AG09319 (cell line): ENCODE measurements around the gene SORL1.
A peak's percentile ranks its signal among the peaks of the same experiment; 100 is the strongest.

Experiments used
- DNase-seq: peaks from one replicate; pipeline ENCODE4 v3.0.0-alpha.2; 2010; ENCODE audit warnings: low read depth; ENCODE audit errors: extremely low read depth
- CTCF ChIP-seq: IDR thresholded peaks from 2 replicates; pipeline ENCODE4 v1.5.1; 2011; ENCODE audit warnings: low read depth, mild to moderate bottlenecking, inconsistent platforms, low read length, moderate library complexity

Gene SORL1

GRCh38 chr11:121592708-121593107 is 140.6 kb downstream of the SORL1 start:
- DNase-seq, result no peak
- no peak for TF ChIP-seq CTCF

- DNase-seq, result peak; percentile 98
- no peak for TF ChIP-seq CTCF
These were observed 143.6 kb downstream of the SORL1 start for GRCh38 chr11:121595717-121596161.

GRCh38 chr11:121596195-121597155 is 144.4 kb downstream of the SORL1 start:
- no peak for DNase-seq
- no peak for TF ChIP-seq CTCF

DNA sequence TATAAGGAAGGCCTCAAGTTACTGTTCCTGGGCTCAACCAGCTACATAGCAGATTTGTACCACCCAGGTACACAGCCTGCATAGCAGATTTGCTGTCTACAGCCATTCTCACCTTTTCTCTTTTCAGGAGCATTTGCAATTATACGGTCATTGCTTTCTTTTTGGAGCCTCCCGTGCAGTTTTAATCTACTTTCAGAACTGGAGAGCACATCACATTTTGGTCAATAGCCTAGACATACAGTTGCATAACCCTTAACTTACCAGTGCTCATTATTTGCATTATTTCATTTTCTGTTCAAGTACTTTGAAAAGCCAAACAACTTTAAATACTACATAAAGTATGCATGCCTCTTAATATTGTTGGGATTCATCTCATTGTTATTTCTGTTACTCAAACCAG is 151.2 kb downstream of the SORL1 start:
- no peak for TF ChIP-seq CTCF
- no peak for DNase-seq

DNA sequence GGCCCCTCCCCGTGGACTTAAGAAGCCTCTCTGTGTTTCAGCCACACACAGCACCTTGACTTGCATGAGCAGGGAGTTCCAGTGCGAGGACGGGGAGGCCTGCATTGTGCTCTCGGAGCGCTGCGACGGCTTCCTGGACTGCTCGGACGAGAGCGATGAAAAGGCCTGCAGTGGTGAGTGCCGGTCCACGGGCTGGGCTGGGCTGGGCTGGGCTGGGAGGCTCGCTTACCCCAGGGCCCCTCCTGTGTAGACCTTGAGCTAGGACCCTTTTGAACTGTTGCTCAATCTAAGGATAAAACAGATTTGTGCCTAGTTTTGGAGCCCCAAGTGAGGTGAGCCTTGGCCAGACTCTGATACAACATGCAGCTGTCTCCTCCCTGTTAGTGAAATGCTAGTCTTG is 152.0 kb downstream of the SORL1 start:
- TF ChIP-seq CTCF, result no peak
- no peak for DNase-seq

GRCh38 chr11:121606354-121606753 is 154.2 kb downstream of the SORL1 start:
- TF ChIP-seq CTCF, result no peak

GRCh38 chr11:121607341-121607740 is 155.2 kb downstream of the SORL1 start:
- TF ChIP-seq CTCF, result no peak
- no peak for DNase-seq

More at GRCh38 chr11:121606354-121606753, 154.2 kb downstream of the SORL1 start:
- no peak for DNase-seq
